ENCODE measurements around the gene OR13C3. TPM values are rescaled to one million over a fixed set of nuclear protein-coding genes. Genes with fewer than 3 reads are reported as not detected.

OR13C3 gene
- total RNA-seq, 2 donors from 2014 or later: not detected

- Histone ChIP-seq H3K27ac (no peak overlapping the region), H3K36me3 (no peaks in the 10 kb centered on the region), H3K9me3 (no peaks in the 10 kb centered on the region), H3K27me3 (replicated peaks; ENCODE audit: insufficient read depth) (no peaks in the 10 kb centered on the region), H3K4me1 (replicated peaks) (no peaks in the 10 kb centered on the region), H3K4me3 (no peak overlapping the region)
- TF ChIP-seq CTCF (IDR thresholded peaks at IDR 0.05) (no peak), POLR2AphosphoS5 (IDR thresholded peaks at IDR 0.05) (no peak), POLR2A (IDR thresholded peaks at IDR 0.05) (no peak)
- DNase-seq (ENCODE audit: low spot score): no peak
- intact Hi-C loops (cut with DNase I): no loop called here
These were observed 30.1 kb downstream of the OR13C3 start for GRCh38 chr9:104506565-104506964.

- intact Hi-C loops (cut with DNase I): no loop called here
- TF ChIP-seq POLR2AphosphoS5 (IDR thresholded peaks at IDR 0.05) (no peak), POLR2A (IDR thresholded peaks at IDR 0.05) (no peak), CTCF (IDR thresholded peaks at IDR 0.05) (no peak)
- Histone ChIP-seq H3K9me3 (no peaks in the 10 kb centered on the region), H3K27me3 (replicated peaks; ENCODE audit: insufficient read depth) (no peaks in the 10 kb centered on the region), H3K4me1 (replicated peaks) (no peaks in the 10 kb centered on the region), H3K27ac (no peak within 1 kb of the TSS), H3K4me3 (no peak within 1 kb of the TSS), H3K36me3 (no peaks in the 10 kb centered on the region)
- WGBS: 92% methylated on average over 5 of the region's 5 CpGs
- no peak for DNase-seq (ENCODE audit: low spot score)
These were observed 32.7 kb downstream of the OR13C3 start, which contains the start of gene OR13F1 for GRCh38 chr9:104503963-104504362. Gene OR13F1, plus strand, starts transcription at chr9:104504263. Its CDS starts 0 bp downstream, at chr9:104504263.

- Histone ChIP-seq H3K27ac (no peak overlapping the region), H3K4me1 (replicated peaks) (no peaks in the 10 kb centered on the region), H3K27me3 (replicated peaks; ENCODE audit: insufficient read depth) (no peaks in the 10 kb centered on the region), H3K9me3 (no peaks in the 10 kb centered on the region), H3K4me3 (no peak overlapping the region), H3K36me3 (no peaks in the 10 kb centered on the region)
- TF ChIP-seq POLR2A (IDR thresholded peaks at IDR 0.05) (no peak), POLR2AphosphoS5 (IDR thresholded peaks at IDR 0.05) (no peak), CTCF (IDR thresholded peaks at IDR 0.05) (no peak)
- DNase-seq (ENCODE audit: low spot score): no peak
- intact Hi-C loops (cut with DNase I): no loop called here
These were observed 33.2 kb downstream of the OR13C3 start for GRCh38 chr9:104503440-104503839.

- no peak overlapping the region for H3K4me3 ChIP-seq
- H3K4me1 ChIP-seq (replicated peaks): no peaks in the 10 kb centered on the region
- no peaks in the 10 kb centered on the region for H3K27me3 ChIP-seq (replicated peaks; ENCODE audit: insufficient read depth)
- DNase-seq (ENCODE audit: low spot score): no peak
- H3K27ac ChIP-seq: no peak overlapping the region
- no peak for TF ChIP-seq POLR2A (IDR thresholded peaks at IDR 0.05)
- TF ChIP-seq POLR2AphosphoS5 (IDR thresholded peaks at IDR 0.05): no peak
- TF ChIP-seq CTCF (IDR thresholded peaks at IDR 0.05): no peak
- H3K36me3 ChIP-seq: no peaks in the 10 kb centered on the region
- 30% methylated on average over 3 of the region's 3 CpGs for WGBS
- no peaks in the 10 kb centered on the region for H3K9me3 ChIP-seq
- intact Hi-C loops (cut with DNase I): no loop called here
These were observed 41.8 kb downstream of the OR13C3 start for GRCh38 chr9:104494808-104495207.

Other genes starting within 250 kb of the OR13C3 start
- gene OR13F1, start 32.6 kb downstream of the OR13C3 start, total RNA-seq: not detected
- gene OR13C4, start 9.6 kb downstream of the OR13C3 start, total RNA-seq: not detected
- not detected for gene OR13C8, start 32.3 kb upstream of the OR13C3 start, total RNA-seq
- not detected for gene OR13C5, start 62.6 kb upstream of the OR13C3 start, total RNA-seq
- gene OR13C2, start 68.8 kb upstream of the OR13C3 start, total RNA-seq: not detected
- gene OR13C9, start 81.3 kb upstream of the OR13C3 start, total RNA-seq: not detected
- gene OR13D1, start 157.7 kb upstream of the OR13C3 start, total RNA-seq: not detected
- 10 to 100 TPM; 14.6 to 18.8 TPM for gene NIPSNAP3A, start 210.8 kb upstream of the OR13C3 start, total RNA-seq
- gene NIPSNAP3B, start 227.3 kb upstream of the OR13C3 start, total RNA-seq: 1 to 10 TPM; 2.4 to 3.6 TPM

Measured in prostate gland (tissue), 2 donors.